Astrocyte (in vitro differentiated cells and primary cell): ENCODE measurements around the gene TEX14. TPM values are rescaled to one million over a fixed set of nuclear protein-coding genes. Genes with fewer than 3 reads are reported as not detected.

Experiments
- DNase-seq: peaks from one replicate; pipeline ENCODE4 v3.0.0-alpha.2; 2010; ENCODE audit warnings: low read depth
- FAIRE-seq: peaks from 2 replicates; lab custom pipeline; 2011; peaks lifted over from hg19 to GRCh38; lab: Jason Lieb, UNC
- H2AFZ ChIP-seq: 2 replicates; pipeline ENCODE4 v1.6.0; 2012; ENCODE audit warnings: low read depth, low read length, inconsistent platforms
- H3K27ac ChIP-seq: 2 replicates; pipeline ENCODE4 v1.5.1; 2011; ENCODE audit warnings: low read depth, low read length, inconsistent platforms
- H3K27me3 ChIP-seq: 2 replicates; pipeline ENCODE4 v1.6.0; 2011; ENCODE audit warnings: low read length, inconsistent platforms; ENCODE audit not compliant: insufficient read depth
- H3K36me3 ChIP-seq: 2 replicates; pipeline ENCODE4 v1.5.1; 2011; ENCODE audit warnings: low read length, inconsistent platforms; ENCODE audit not compliant: insufficient read depth
- H3K4me1 ChIP-seq: 2 replicates; pipeline ENCODE4 v1.5.1; 2011; ENCODE audit warnings: low read length, inconsistent platforms; ENCODE audit not compliant: insufficient read depth
- H3K4me2 ChIP-seq: 2 replicates; pipeline ENCODE4 v1.6.0; 2012; ENCODE audit warnings: low read length, inconsistent platforms
- H3K4me3 ChIP-seq: 2 replicates; pipeline ENCODE4 v1.5.1; 2011; ENCODE audit warnings: low read depth, mild to moderate bottlenecking, low read length, inconsistent platforms; ENCODE audit not compliant: insufficient read depth
- H3K79me2 ChIP-seq: 2 replicates; pipeline ENCODE4 v1.6.0; 2012; ENCODE audit warnings: mild to moderate bottlenecking, low read length, inconsistent platforms; ENCODE audit not compliant: insufficient read depth
- H3K9ac ChIP-seq: 2 replicates; pipeline ENCODE4 v1.6.0; 2012; ENCODE audit warnings: mild to moderate bottlenecking, low read length, inconsistent platforms
- H3K9me3 ChIP-seq: 2 replicates; pipeline ENCODE4 v1.5.1; 2012; ENCODE audit warnings: low read depth, mild to moderate bottlenecking, low read length, inconsistent platforms; ENCODE audit not compliant: insufficient read depth
- H4K20me1 ChIP-seq: 2 replicates; pipeline ENCODE4 v1.6.0; 2012; ENCODE audit warnings: low read length, inconsistent platforms; ENCODE audit not compliant: insufficient read depth
- H3K27ac Mint-ChIP-seq: one replicate; pipeline ENCODE4 v1.8.0; 2021; ENCODE audit warnings: mild to moderate bottlenecking, mixed read lengths; ENCODE audit not compliant: unreplicated experiment
- H3K27me3 Mint-ChIP-seq: one replicate; pipeline ENCODE4 v1.8.0; 2021; ENCODE audit warnings: low read depth, mixed read lengths; ENCODE audit not compliant: unreplicated experiment
- H3K36me3 Mint-ChIP-seq: one replicate; pipeline ENCODE4 v1.8.0; 2021; ENCODE audit warnings: low read depth, mixed read lengths; ENCODE audit not compliant: unreplicated experiment
- H3K4me1 Mint-ChIP-seq: one replicate; pipeline ENCODE4 v1.8.0; 2021; ENCODE audit warnings: low read depth, mixed read lengths; ENCODE audit not compliant: unreplicated experiment
- H3K4me3 Mint-ChIP-seq: one replicate; pipeline ENCODE4 v1.8.0; 2021; ENCODE audit warnings: mild to moderate bottlenecking, moderate library complexity, mixed read lengths; ENCODE audit not compliant: unreplicated experiment
- H3K9me3 Mint-ChIP-seq: one replicate; pipeline ENCODE4 v1.8.0; 2021; ENCODE audit warnings: mild to moderate bottlenecking, mixed read lengths; ENCODE audit not compliant: unreplicated experiment
- EZH2 ChIP-seq: IDR thresholded peaks from 2 replicates; pipeline ENCODE4 v1.6.1; 2012; ENCODE audit warnings: mild to moderate bottlenecking, low read length, inconsistent platforms; ENCODE audit not compliant: insufficient read depth
- total RNA-seq: library from RNA; stranded (reverse); gene quantifications from 2 replicates; pipeline ENCODE4 v1.2.1, GENCODE V29; 2021
- TF ChIP-seq, protein P1 (sequence below): IDR thresholded peaks from 2 replicates; pipeline ENCODE4 v1.5.1; 2011; ENCODE audit warnings: low read depth, mild to moderate bottlenecking, inconsistent platforms, low read length, moderate library complexity; ENCODE audit not compliant: insufficient read depth

Gene TEX14
- total RNA-seq, 1 donor from 2014 or later, result 0.09 TPM

DNA sequence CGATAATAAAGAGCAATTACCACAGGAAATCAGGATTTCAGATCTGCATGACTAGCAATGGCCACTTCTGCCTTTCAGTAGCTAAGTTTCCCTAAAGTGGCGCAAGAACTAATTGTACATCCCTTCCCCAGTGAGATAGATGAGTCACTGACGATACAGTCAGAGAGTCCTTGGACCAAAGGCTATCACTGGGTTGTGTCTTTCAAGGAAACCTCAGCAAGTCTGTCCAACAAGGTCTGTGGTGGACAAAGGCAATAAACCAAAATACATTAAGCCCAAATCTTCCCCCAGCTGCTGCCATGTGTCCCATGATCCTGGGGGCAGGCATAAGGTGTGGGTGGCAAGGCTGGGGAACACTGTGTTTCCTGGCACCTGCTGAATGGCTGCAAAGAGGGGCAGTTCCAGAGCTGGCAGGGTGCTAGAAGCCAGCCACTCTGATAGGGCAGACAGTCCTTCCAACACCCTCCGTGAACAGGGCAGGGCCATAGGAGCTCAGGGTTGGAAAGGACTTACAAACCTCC, 156.9 kb downstream of the TEX14 start:
- FAIRE-seq (peak; percentile 76), DNase-seq (peak; percentile 50)
- TF ChIP-seq, protein P1, sequence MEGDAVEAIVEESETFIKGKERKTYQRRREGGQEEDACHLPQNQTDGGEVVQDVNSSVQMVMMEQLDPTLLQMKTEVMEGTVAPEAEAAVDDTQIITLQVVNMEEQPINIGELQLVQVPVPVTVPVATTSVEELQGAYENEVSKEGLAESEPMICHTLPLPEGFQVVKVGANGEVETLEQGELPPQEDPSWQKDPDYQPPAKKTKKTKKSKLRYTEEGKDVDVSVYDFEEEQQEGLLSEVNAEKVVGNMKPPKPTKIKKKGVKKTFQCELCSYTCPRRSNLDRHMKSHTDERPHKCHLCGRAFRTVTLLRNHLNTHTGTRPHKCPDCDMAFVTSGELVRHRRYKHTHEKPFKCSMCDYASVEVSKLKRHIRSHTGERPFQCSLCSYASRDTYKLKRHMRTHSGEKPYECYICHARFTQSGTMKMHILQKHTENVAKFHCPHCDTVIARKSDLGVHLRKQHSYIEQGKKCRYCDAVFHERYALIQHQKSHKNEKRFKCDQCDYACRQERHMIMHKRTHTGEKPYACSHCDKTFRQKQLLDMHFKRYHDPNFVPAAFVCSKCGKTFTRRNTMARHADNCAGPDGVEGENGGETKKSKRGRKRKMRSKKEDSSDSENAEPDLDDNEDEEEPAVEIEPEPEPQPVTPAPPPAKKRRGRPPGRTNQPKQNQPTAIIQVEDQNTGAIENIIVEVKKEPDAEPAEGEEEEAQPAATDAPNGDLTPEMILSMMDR, result no peak
- TF ChIP-seq EZH2, result no peak
- H2AFZ ChIP-seq, result no peak overlapping the region
- H3K27ac ChIP-seq, result no peak overlapping the region
- Mint-ChIP-seq H3K4me1 (peaks cover 15% of the 10 kb centered on the region), H3K4me3 (no peak overlapping the region), H3K36me3 (no peaks in the 10 kb centered on the region), H3K27ac (no peak overlapping the region), H3K27me3 (peaks cover 35% of the 10 kb centered on the region), H3K9me3 (no peaks in the 10 kb centered on the region)
- no peak overlapping the region for H3K4me2 ChIP-seq
- H3K36me3 ChIP-seq, result no peaks in the 10 kb centered on the region
- no peak overlapping the region for H3K4me3 ChIP-seq
- H3K27me3 ChIP-seq, result peaks cover 22% of the 10 kb centered on the region
- no peaks in the 10 kb centered on the region for H4K20me1 ChIP-seq
- H3K79me2 ChIP-seq, result no peaks in the 10 kb centered on the region
- H3K9ac ChIP-seq, result no peak overlapping the region
- H3K9me3 ChIP-seq, result no peaks in the 10 kb centered on the region
- H3K4me1 ChIP-seq, result peaks cover 18% of the 10 kb centered on the region

DNA sequence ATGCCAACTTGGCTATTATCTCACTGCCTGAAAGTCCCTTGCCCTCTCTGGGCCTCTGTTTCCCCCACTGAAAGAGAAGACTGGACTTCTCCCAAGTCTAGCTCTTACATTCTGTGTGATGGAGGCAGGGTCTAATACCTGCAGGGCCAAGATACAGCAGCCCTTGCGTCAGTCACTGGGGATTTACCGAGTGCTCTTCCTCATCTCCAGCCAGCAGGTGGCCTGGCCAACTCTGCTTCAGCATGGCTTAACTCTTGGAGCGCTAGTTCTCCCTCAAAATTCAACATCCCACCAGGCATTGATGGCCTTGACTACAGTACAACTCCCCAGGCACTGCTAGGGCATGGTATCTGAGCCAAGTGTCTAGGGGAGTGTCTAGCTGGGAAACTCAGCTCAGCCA, 157.5 kb downstream of the TEX14 start:
- Histone ChIP-seq H2AFZ (no peak overlapping the region), H3K36me3 (no peaks in the 10 kb centered on the region), H3K4me2 (no peak overlapping the region), H3K79me2 (no peaks in the 10 kb centered on the region), H3K4me3 (no peak overlapping the region), H3K4me1 (peaks cover 18% of the 10 kb centered on the region), H3K27me3 (peaks cover 22% of the 10 kb centered on the region), H3K9ac (no peak overlapping the region), H3K27ac (no peak overlapping the region), H4K20me1 (no peaks in the 10 kb centered on the region), H3K9me3 (no peaks in the 10 kb centered on the region)
- Mint-ChIP-seq H3K36me3 (no peaks in the 10 kb centered on the region), H3K4me3 (no peak overlapping the region), H3K27ac (no peak overlapping the region), H3K9me3 (no peaks in the 10 kb centered on the region), H3K4me1 (peaks cover 15% of the 10 kb centered on the region), H3K27me3 (peaks cover 39% of the 10 kb centered on the region)
- no peak for DNase-seq
- TF ChIP-seq, protein P1, result no peak
- TF ChIP-seq EZH2, result no peak
- no peak for FAIRE-seq

DNA sequence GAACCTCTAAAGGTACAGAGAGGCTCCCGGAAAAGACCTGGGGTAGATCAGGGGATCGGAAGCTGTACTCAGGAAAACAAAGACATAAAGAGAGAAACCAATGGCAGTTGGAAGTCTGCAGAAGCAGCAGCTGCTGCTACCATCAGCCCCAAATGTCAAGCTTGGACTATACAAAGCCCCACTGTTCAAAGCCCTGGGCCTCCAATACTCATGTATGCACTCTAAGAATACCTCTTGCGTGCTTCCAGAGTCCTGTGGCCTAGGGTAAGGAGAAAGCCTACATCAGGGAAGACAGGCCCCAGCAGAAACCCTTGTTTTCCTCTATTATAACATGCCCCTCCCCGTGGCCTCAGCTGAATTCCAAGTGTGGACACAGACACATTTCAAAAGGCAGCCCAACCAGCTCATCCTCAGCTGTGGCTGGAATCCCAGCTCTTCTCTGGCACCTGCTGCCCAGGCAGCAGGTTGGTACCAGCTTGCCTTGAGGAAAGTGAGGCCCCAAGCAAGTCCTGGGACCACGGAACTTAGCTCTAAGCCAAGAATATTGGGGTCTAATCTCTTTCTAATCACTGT, 158.1 kb downstream of the TEX14 start:
- Histone ChIP-seq H3K4me1 (peaks cover 21% of the 10 kb centered on the region), H3K4me2 (no peak overlapping the region), H3K9ac (no peak overlapping the region), H2AFZ (no peak overlapping the region), H3K4me3 (no peak overlapping the region), H3K79me2 (no peaks in the 10 kb centered on the region), H4K20me1 (no peaks in the 10 kb centered on the region), H3K27ac (no peak overlapping the region), H3K36me3 (no peaks in the 10 kb centered on the region), H3K9me3 (no peaks in the 10 kb centered on the region), H3K27me3 (peaks cover 19% of the 10 kb centered on the region)
- Mint-ChIP-seq H3K36me3 (no peaks in the 10 kb centered on the region), H3K4me1 (peaks cover 21% of the 10 kb centered on the region), H3K27ac (no peak overlapping the region), H3K4me3 (peak overlapping the region; percentile 21), H3K27me3 (peaks cover 39% of the 10 kb centered on the region), H3K9me3 (no peaks in the 10 kb centered on the region)
- no peak for TF ChIP-seq EZH2
- TF ChIP-seq, protein P1, result no peak
- FAIRE-seq (no peak), DNase-seq (no peak)
